ENCODE data around the gene DCANP1.

DCANP1 gene

DNA sequence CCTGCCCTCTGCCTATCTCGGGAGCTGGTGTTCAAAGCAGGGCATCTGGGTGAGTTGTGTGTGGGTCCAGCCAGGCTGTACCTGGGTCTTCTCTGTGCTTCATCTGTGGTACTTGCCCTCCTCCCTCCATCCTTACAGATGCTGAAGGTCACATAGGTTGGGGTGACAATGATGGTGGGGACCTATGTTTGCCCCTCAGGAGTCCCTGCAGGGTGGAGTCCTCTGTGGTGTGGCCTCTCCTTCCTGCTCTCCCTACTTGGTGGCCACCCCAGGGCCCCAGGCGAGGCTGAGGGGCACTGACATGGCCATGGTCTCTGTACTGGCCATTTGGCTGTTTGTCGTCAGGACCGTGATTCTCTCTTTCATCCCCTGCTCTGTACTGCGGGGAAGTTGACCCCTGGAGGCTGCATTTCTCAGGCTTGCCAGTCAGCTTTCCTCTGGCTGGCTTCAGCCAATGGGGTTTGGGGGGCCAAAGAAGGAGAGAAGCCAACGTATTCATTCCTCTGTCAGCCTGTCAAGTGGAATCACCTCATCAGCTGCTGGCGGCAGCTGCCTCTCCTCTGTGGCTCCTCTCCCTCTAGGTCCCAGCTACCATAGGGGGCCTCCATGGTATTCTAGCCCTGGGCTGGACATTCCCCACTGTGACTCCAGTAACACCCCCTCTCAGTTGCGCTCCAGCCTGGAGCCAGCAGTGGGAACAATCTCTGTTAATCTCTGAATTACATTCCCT, 4.6 kb downstream of the DCANP1 start:
- DNase-seq (ENCODE audit: low read depth in 2 of 2) = no peak

GRCh38 chr5:135441919-135442318, 5.2 kb downstream of the DCANP1 start:
- no peak for DNase-seq (ENCODE audit: low read depth in 2 of 2)

DNA sequence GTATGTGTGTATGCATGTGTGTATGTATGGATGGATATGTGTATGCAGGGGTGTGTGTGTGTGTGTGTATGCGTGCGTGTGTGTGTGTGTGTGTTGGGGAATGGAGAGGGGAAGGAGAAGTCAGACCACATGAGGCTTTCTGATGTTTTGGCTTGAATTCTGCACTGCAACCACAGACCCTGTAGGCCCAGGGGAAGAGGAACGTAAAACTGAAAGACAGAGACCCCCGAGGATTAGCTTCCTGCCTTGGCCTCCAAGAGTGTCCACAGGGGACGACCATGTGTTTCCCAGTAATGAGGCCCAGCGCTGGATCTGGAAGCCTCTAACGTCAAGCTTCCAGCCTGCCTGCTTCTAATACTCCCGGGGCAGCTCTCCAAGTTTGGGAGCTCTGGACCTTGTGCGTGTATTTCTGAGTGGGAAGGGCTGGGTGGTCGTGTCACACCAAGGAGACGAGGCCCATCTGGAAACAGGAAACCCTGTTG, 5.8 kb downstream of the DCANP1 start:
- DNase-seq (ENCODE audit: low read depth in 2 of 2) = no peak

DNA sequence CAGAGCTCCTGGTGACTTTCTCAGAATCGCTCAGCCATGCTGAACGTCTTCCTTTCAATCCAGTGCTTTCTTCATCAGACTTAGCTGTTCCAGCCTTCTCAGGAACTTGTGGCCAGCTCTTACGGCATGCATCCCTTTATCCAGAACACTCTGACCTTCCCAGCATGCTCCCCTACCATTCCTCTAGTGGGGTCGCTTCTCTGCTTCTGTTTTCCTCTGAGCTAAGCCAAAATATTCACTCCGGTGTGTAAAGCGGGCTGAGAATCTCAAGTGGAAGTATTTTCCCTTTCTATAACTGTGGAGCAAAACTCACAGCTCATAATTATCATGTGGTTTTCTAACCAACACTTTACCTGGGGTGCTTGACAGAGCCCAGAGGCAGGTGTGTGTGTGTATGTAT, 6.2 kb downstream of the DCANP1 start:
- no peak for DNase-seq (ENCODE audit: low read depth in 2 of 2)

- no peak for DNase-seq (ENCODE audit: low read depth in 2 of 2)
These were observed 7.6 kb downstream of the DCANP1 start for GRCh38 chr5:135439231-135440205.

GRCh38 chr5:135438636-135439221, 8.4 kb downstream of the DCANP1 start:
- no peak for DNase-seq (ENCODE audit: low read depth in 2 of 2)

DNA sequence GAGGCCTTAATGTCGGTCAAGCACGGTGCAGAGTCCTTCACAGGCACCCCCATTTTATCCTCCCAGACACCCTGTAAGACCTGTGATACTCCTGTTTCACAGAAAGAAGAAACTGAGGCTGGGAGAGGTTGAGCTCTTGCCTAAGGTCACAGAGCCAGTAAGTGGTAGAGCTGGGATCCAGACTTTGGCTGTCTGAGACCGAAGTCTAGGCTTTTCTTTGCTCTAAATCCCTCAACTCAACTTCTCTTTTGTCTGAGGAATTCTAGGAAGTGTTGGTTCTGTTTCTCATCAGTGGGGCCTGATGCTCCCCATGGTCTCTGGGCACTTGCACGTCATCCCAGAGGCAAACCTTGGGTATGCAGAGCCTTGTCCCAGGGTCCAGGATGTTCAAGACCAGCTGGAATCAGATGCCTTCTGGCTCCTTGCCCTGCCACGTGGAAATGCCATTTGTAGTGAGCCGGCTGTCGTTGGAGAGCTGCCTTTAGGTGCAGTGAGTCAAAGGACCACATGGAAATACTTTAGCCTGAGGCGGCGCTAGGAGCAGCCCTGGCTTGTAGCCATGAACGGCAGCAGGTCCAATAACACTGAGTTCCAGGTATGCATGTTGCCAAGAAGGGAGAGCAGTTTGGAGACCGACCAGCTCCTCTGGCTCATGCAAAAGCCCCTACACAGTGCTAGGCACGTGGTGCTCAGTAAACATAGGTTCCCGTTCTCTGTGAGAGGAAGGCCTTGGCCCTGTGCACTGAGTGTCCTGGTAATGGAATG, 9.2 kb downstream of the DCANP1 start:
- no peak for DNase-seq (ENCODE audit: low read depth in 2 of 2)

GRCh38 chr5:135437422-135437795, 9.7 kb downstream of the DCANP1 start:
- DNase-seq (ENCODE audit: low read depth in 2 of 2) = no peak

GRCh38 chr5:135436951-135437418, 10.2 kb downstream of the DCANP1 start:
- DNase-seq (ENCODE audit: low read depth in 2 of 2) = no peak

DNA sequence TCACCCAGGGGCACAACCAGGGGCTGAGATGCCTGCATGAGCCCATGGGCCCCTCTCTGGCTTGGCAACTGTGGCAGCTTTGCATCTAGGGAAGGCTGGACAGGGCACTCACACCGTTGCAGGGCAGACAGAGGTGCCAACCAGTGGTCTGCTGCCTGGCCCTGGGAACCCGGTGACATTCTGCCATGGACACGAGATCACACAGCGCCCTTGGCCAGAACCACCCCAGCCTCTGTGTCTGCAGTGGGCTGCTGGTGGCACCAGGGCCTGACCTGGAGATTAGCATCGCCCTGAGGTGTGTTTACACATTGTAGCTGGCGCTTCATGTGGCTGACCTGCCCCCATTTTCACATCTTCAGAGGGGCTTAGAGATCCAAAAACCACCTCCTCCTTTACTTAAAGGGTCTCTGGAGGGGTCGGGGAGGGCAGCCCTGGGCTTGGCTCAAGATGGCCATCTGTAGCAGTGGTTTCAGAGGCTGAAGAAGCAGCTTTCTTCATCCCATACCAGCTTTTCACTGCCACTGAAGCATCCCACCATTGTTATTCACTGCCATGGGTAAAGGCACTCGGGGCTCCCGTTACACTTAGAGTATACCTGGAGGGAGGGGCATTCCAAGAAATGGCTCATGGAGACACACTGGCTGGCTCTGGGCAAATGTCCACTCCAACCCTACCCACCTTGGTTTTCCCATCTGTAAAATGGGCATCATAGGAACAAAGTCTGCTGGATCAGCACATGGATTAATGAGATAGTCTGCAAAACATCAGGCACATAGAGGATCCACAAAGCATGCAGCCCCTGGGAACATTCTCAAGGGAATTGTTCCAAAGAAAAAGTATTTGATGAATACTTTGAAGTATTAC, 11.4 kb downstream of the DCANP1 start:
- no peak for DNase-seq (ENCODE audit: low read depth in 2 of 2)

- no peak for DNase-seq (ENCODE audit: low read depth in 2 of 2)
These were observed 12.3 kb downstream of the DCANP1 start for GRCh38 chr5:135434591-135435466.

- DNase-seq (ENCODE audit: low read depth in 2 of 2) = no peak
These were observed 13.3 kb downstream of the DCANP1 start for GRCh38 chr5:135433681-135434426.

DNA sequence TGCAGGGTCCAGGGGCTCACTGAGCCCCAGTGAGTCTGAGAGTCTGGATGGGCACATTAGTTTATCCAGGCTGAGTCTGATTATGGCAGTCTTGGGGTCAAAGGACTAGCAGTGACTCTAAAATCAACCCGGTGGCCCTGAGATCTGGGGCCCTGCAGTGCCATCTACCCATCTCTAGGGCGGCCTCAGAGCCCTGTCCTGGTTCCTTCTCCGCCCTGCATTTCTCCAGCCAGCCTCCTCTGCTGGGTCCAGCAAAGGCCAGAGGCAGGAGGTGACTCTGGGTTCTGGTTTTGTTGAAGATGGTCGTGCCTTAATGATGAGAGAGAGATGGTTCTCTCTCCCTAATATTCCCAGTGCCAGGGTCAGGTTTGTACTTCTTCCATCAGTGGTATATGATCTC, 15.0 kb downstream of the DCANP1 start:
- DNase-seq (ENCODE audit: low read depth in 2 of 2) = no peak

- no peak for DNase-seq (ENCODE audit: low read depth in 2 of 2)
These were observed 17.1 kb downstream of the DCANP1 start for GRCh38 chr5:135430135-135430437.

DNA sequence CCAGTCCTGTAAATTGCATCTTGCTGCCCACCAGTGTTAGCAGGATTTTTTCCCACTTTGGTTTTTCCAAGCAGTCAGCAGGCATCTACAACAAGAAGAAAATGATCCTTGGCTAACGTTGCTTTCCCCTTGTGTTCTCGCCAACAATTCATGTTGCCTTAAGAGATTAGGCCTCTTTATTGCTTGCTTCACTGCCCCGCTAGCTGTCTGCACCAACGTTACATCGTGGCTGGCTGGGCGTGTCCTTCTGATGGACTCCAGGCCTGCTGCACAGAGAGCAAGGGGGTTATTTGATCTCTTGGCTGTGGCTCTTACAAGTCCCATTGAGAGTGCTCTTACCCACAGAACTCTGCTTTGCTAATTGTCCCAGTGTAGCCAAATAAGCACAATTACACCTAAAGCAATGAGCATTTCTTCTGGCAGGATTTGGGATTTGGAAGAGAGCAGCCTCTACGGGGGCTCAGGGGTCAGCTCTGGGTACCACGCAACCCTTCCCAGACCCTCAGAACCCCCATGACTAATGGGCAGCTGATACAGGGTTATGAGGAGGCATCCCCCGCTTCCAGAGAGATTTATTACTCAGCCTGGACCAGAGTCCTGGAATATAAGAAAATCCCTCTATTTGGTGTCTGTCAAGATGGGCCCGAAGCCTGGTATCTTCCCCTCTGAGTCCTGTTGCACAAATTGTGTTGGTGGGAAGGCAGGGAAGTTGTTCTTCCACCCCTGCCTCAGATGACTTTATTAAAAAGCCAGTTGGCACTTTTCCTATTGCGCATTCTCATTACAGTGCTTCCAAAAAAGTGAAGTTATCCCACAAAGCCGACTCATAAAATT, 17.6 kb downstream of the DCANP1 start:
- no peak for DNase-seq (ENCODE audit: low read depth in 2 of 2)

GRCh38 chr5:135428586-135428985, 18.6 kb downstream of the DCANP1 start:
- DNase-seq (ENCODE audit: low read depth in 2 of 2) = no peak

DNA sequence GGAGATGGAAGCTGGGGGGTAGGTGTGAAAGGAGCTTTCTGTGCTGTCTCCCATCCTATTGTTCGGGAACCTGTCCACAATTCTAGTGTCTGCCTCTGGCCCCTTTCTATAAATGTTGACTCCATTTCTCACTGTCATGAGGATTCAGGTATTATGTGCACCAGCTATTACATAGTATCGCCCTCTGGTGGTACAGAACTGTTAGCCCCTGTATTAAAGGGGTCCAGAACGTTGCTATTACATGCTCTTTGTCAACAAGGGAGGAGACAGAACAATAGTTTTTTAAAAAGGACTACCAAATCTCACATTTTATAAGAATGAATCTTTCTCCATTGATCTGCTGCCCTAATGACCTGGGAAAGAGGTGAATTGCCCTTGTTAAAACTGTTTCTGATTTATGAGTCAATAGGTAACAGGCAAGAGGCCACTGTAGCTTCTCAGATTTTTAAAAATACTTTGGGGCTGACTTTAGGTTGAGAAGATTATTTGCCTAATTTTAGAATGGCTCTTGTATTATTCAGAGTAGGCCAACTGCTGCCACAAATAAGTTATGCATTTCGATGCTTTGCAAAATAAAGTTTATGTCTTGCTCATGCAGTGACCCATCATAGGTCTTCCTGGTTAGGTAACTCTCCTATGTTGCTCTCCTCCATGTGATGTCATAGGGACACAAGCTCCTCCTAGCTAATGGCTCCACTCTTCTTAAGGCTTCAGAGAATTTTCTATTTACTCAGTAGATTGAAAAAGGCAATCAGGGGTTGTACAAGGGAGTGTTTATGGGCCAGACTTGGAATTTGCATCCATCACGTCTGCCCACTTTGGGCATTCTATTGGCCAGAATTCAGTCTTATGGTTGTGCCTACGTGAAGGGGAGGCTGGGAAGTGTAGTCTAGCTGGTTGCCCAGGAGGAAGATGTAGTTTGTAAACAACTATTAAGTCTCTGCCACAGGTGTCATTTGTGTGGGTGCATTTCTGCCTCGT, 20.8 kb downstream of the DCANP1 start:
- DNase-seq (ENCODE audit: low read depth in 2 of 2) = no peak

Measured in stimulated activated CD4-positive, alpha-beta T cell treated with anti-CD3 and anti-CD28 coated beads, Interleukin-15, amount 100 ng/mL, for 48 hours (primary cell).